Measurements from ENCODE around the gene GSE1. TPM values are rescaled to one million over a fixed set of nuclear protein-coding genes. Genes with fewer than 3 reads are reported as not detected.

The GSE1 gene
- total RNA-seq, 1 experiment from 2014 or later, result 90.2 TPM

- Histone ChIP-seq H3K4me2 (ENCODE audit: low read length) (no peak overlapping the region), H3K79me2 (ENCODE audit: insufficient read depth, low read length) (peaks cover 97% of the 10 kb centered on the region), H3K9ac (ENCODE audit: low read length) (no peak overlapping the region), H3K27me3 (ENCODE audit: insufficient read depth, low read length) (no peaks in the 10 kb centered on the region), H3K9me3 (ENCODE audit: control insufficient read depth in 1 of 2, insufficient read depth in 1 of 2, low read depth in 1 of 2, low read length in 2 of 2) (peaks cover 12 to 14% of the 10 kb centered on the region in 2 experiments; a peak in 3 of 4 replicates), H2AFZ (ENCODE audit: low read depth, low read length, poor library complexity, severe bottlenecking) (no peak overlapping the region), H3K4me3 (replicated peaks in 1 of 2; ENCODE audit: low read depth in 1 of 2, low read length in 2 of 2) (no peak overlapping the region), H3K27ac (ENCODE audit: low read depth, low read length) (no peak overlapping the region), H3K9me2 (ENCODE audit: insufficient read depth) (no peaks in the 10 kb centered on the region), H3K36me3 (ENCODE audit: control insufficient read depth in 1 of 2, insufficient read depth in 2 of 2, low read length in 2 of 2) (no peaks in the 10 kb centered on the region), H3K4me1 (ENCODE audit: control insufficient read depth in 1 of 2, insufficient read depth in 2 of 2, low read length in 2 of 2) (peaks cover 0 to 8% of the 10 kb centered on the region in 2 experiments; a peak in 2 of 4 replicates), H4K20me1 (ENCODE audit: insufficient read depth) (no peaks in the 10 kb centered on the region)
- BruUV-seq (replicated peaks), result no TSS peak
- DNase-seq (ENCODE audit: low read depth, low spot score) (no peak), ATAC-seq (peak; percentile 26; the same call in 1 of the 2 replicates)
- CTCF ChIA-PET, result interaction anchor here (1.0 kb wide), 1 partner anchor 9 kb away, joined by 4 read pairs; no protein-coding TSS in a partner anchor
- intact Hi-C loops (cut with micrococcal nuclease), result no loop called here
- POLR2A ChIA-PET, result no interaction called here
- TF ChIP-seq FOSL1 (IDR thresholded peaks at IDR 0.05; ENCODE audit: low read depth), result no peak
- TF ChIP-seq ELF1 (IDR thresholded peaks at IDR 0.05; ENCODE audit: borderline replicate concordance, low read depth), result no peak
- no peak for TF ChIP-seq EZH2phosphoT487 (IDR thresholded peaks at IDR 0.05; ENCODE audit: borderline replicate concordance)
- TF ChIP-seq POLR2AphosphoS5 (IDR thresholded peaks at IDR 0.05; ENCODE audit: low read depth, low read length), result no peak
- RAD21 ChIA-PET (ENCODE audit: low non-redundant PET in 1 of 2, low total read pairs in 2 of 2, uncharacterized antibody in 2 of 2, unreplicated experiment in 2 of 2), result no interaction called here
These were observed 11.9 kb downstream of the GSE1 start for GRCh38 chr16:85625053-85625452.

- no peak overlapping the region for H3K4me3 ChIP-seq (replicated peaks in 1 of 2; ENCODE audit: low read depth in 1 of 2, low read length in 2 of 2)
- no TSS peak for BruUV-seq (replicated peaks)
- no peaks in the 10 kb centered on the region for H3K36me3 ChIP-seq (ENCODE audit: control insufficient read depth in 1 of 2, insufficient read depth in 2 of 2, low read length in 2 of 2)
- H3K27ac ChIP-seq (ENCODE audit: low read depth, low read length), result no peak overlapping the region
- H3K4me2 ChIP-seq (ENCODE audit: low read length), result no peak overlapping the region
- intact Hi-C loops (cut with micrococcal nuclease), result no loop called here
- H3K9me3 ChIP-seq (ENCODE audit: control insufficient read depth in 1 of 2, insufficient read depth in 1 of 2, low read depth in 1 of 2, low read length in 2 of 2), result peaks cover 14 to 18% of the 10 kb centered on the region in 2 experiments; a peak in 3 of 4 replicates
- H3K27me3 ChIP-seq (ENCODE audit: insufficient read depth, low read length), result no peaks in the 10 kb centered on the region
- ChIA-PET POLR2A (no interaction called here), CTCF (interaction anchor here (4.7 kb wide), 1 partner anchor 10 kb away, joined by 28 read pairs; no protein-coding TSS in a partner anchor), RAD21 (ENCODE audit: low non-redundant PET in 1 of 2, low total read pairs in 2 of 2, uncharacterized antibody in 2 of 2, unreplicated experiment in 2 of 2) (no interaction called here)
- H2AFZ ChIP-seq (ENCODE audit: low read depth, low read length, poor library complexity, severe bottlenecking), result no peak overlapping the region
- ATAC-seq (no peak), DNase-seq (ENCODE audit: low read depth, low spot score) (no peak)
- TF ChIP-seq SIN3A (IDR thresholded peaks at IDR 0.05; ENCODE audit: low read depth) (no peak), CBX3 (IDR thresholded peaks at IDR 0.05; ENCODE audit: low read depth) (no peak), EZH2phosphoT487 (IDR thresholded peaks at IDR 0.05; ENCODE audit: borderline replicate concordance) (no peak), ZBTB33 (IDR thresholded peaks at IDR 0.05; ENCODE audit: extremely low read depth, insufficient replicate concordance, low read length) (no peak)
- H3K79me2 ChIP-seq (ENCODE audit: insufficient read depth, low read length), result peaks cover 97% of the 10 kb centered on the region
- H4K20me1 ChIP-seq (ENCODE audit: insufficient read depth), result no peaks in the 10 kb centered on the region
- H3K9ac ChIP-seq (ENCODE audit: low read length), result no peak overlapping the region
- no peaks in the 10 kb centered on the region for H3K9me2 ChIP-seq (ENCODE audit: insufficient read depth)
- H3K4me1 ChIP-seq (ENCODE audit: control insufficient read depth in 1 of 2, insufficient read depth in 2 of 2, low read length in 2 of 2), result peaks cover 0 to 8% of the 10 kb centered on the region in 2 experiments; a peak in 2 of 4 replicates
These were observed 12.5 kb downstream of the GSE1 start for GRCh38 chr16:85625485-85626117.
